ENCODE measurements around the gene HOOK1.

- TF ChIP-seq CTCF (IDR thresholded peaks at IDR 0.05): no peak
- TF ChIP-seq REST (IDR thresholded peaks at IDR 0.05; ENCODE audit: insufficient read depth in 1 of 2, low read depth in 2 of 2, low read length in 1 of 2): no peak
- no peak for TF ChIP-seq POLR2AphosphoS5 (IDR thresholded peaks at IDR 0.05; ENCODE audit: low read depth, low read length)
- no peak for TF ChIP-seq SIN3A (IDR thresholded peaks at IDR 0.05; ENCODE audit: borderline replicate concordance, insufficient read depth, low read depth, low read length)
- no peak for TF ChIP-seq TCF7L2 (IDR thresholded peaks at IDR 0.05; ENCODE audit: low read depth, low read length)
Measured at GRCh38 chr1:59871746-59872145, 57.0 kb downstream of the HOOK1 start.
